Measurements from ENCODE around the gene GMNN. TPM values are rescaled to one million over a fixed set of nuclear protein-coding genes. Genes with fewer than 3 reads are reported as not detected.
A peak's percentile ranks its signal among the peaks of the same experiment; 100 is the strongest.

The GMNN gene
- polyA plus RNA-seq, 1 donor (not counting 4 experiments of a cell fraction or from before 2014, with no cell fraction given): 28.4 TPM

- TF ChIP-seq CTCF (optimal IDR thresholded peaks at IDR 0.05 in 1 of 3, IDR thresholded peaks at IDR 0.05 in 1 of 3, conservative IDR thresholded peaks at IDR 0.05 in 1 of 3; ENCODE audit: extremely low read depth in 1 of 3, insufficient read depth in 2 of 3, low read length in 3 of 3): no peak
- no peak for TF ChIP-seq EZH2 (IDR thresholded peaks at IDR 0.05; ENCODE audit: low read length)
- Histone ChIP-seq H2AFZ (ENCODE audit: control insufficient read depth, low read length) (peak overlapping the region; percentile 96), H3K79me2 (ENCODE audit: control insufficient read depth, insufficient read depth, low read length) (peaks cover 53% of the 10 kb centered on the region), H3K36me3 (ENCODE audit: control insufficient read depth in 2 of 2, extremely low read depth in 1 of 2, insufficient read depth in 2 of 2, low read length in 2 of 2) (peaks cover 0 to 6% of the 10 kb centered on the region in 2 experiments), H4K20me1 (ENCODE audit: control insufficient read depth, extremely low read depth, insufficient read depth, low read length) (peaks cover 4% of the 10 kb centered on the region), H3K27me3 (ENCODE audit: control insufficient read depth, extremely low read depth, insufficient read depth, low read length) (no peaks in the 10 kb centered on the region), H3K9me3 (ENCODE audit: control insufficient read depth, low read depth, low read length) (no peaks in the 10 kb centered on the region), H3K4me2 (ENCODE audit: control insufficient read depth, extremely low read depth, insufficient read depth, low read depth, low read length) (peak overlapping the region; percentile 96), H3K4me3 (ENCODE audit: control insufficient read depth in 2 of 3, extremely low read depth in 1 of 3, insufficient read depth in 2 of 3, low read depth in 1 of 3, low read length in 3 of 3) (peak overlapping the region; percentile 97 to 98 (median 98)), H3K9ac (ENCODE audit: control insufficient read depth, extremely low read depth, insufficient read depth, low read length) (peak overlapping the region; percentile 96), H3K9me1 (ENCODE audit: control insufficient read depth, extremely low read depth, insufficient read depth, low read length) (no peaks in the 10 kb centered on the region), H3K4me1 (ENCODE audit: control insufficient read depth, extremely low read depth, insufficient read depth, low read length) (peaks cover 18% of the 10 kb centered on the region), H3K27ac (ENCODE audit: control insufficient read depth, insufficient read depth, low read length) (peak overlapping the region; percentile 93)
- dilution Hi-C loops (cut with MboI; ENCODE audit: extremely low pct_ligation_motif_present, low sequenced_read_pairs): no loop called here
- FAIRE-seq (no peak), DNase-seq (ENCODE audit: low read depth, low spot score) (no peak)
Measured at GRCh38 chr6:24775520-24776058, 852 bp downstream of the GMNN start.

DNA sequence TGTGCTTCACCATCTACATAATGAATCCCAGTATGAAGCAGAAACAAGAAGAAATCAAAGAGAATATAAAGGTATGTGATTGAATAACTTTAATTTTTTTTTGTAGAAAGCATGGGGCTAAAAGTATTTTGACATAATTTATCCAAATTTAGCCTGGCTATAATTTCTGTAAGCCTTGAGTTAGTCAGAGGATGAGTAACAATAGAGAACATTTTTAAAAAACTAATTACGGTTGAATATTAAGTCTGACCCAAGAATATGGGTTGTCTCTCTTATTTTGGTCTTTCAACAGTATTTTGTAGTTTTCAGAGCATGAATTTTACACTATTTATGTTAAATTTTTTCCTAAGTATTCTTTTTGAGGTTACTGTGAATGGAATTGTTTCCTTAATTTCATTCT is 2.5 kb downstream of the GMNN start:
- Histone ChIP-seq H3K27ac (ENCODE audit: control insufficient read depth, insufficient read depth, low read length) (no peak overlapping the region), H3K27me3 (ENCODE audit: control insufficient read depth, extremely low read depth, insufficient read depth, low read length) (no peaks in the 10 kb centered on the region), H3K79me2 (ENCODE audit: control insufficient read depth, insufficient read depth, low read length) (peaks cover 56% of the 10 kb centered on the region), H3K4me3 (ENCODE audit: control insufficient read depth in 2 of 3, extremely low read depth in 1 of 3, insufficient read depth in 2 of 3, low read depth in 1 of 3, low read length in 3 of 3) (peak overlapping the region in 1 of 3 experiments; percentile 26), H2AFZ (ENCODE audit: control insufficient read depth, low read length) (no peak overlapping the region), H3K4me1 (ENCODE audit: control insufficient read depth, extremely low read depth, insufficient read depth, low read length) (peaks cover 18% of the 10 kb centered on the region), H3K36me3 (ENCODE audit: control insufficient read depth in 2 of 2, extremely low read depth in 1 of 2, insufficient read depth in 2 of 2, low read length in 2 of 2) (peaks cover 2 to 7% of the 10 kb centered on the region in 2 experiments), H3K9ac (ENCODE audit: control insufficient read depth, extremely low read depth, insufficient read depth, low read length) (no peak overlapping the region), H3K4me2 (ENCODE audit: control insufficient read depth, extremely low read depth, insufficient read depth, low read depth, low read length) (peak overlapping the region; percentile 96), H3K9me1 (ENCODE audit: control insufficient read depth, extremely low read depth, insufficient read depth, low read length) (no peaks in the 10 kb centered on the region), H4K20me1 (ENCODE audit: control insufficient read depth, extremely low read depth, insufficient read depth, low read length) (peaks cover 4% of the 10 kb centered on the region), H3K9me3 (ENCODE audit: control insufficient read depth, low read depth, low read length) (no peaks in the 10 kb centered on the region)
- no peak for FAIRE-seq
- TF ChIP-seq CTCF (optimal IDR thresholded peaks at IDR 0.05 in 1 of 3, IDR thresholded peaks at IDR 0.05 in 1 of 3, conservative IDR thresholded peaks at IDR 0.05 in 1 of 3; ENCODE audit: extremely low read depth in 1 of 3, insufficient read depth in 2 of 3, low read length in 3 of 3): no peak
- TF ChIP-seq EZH2 (IDR thresholded peaks at IDR 0.05; ENCODE audit: low read length): no peak
- no peak for DNase-seq (ENCODE audit: low read depth, low spot score)
- dilution Hi-C loops (cut with MboI; ENCODE audit: extremely low pct_ligation_motif_present, low sequenced_read_pairs): no loop called here

Data from keratinocyte (primary cell).